ENCODE measurements around the gene NFASC.

DNA sequence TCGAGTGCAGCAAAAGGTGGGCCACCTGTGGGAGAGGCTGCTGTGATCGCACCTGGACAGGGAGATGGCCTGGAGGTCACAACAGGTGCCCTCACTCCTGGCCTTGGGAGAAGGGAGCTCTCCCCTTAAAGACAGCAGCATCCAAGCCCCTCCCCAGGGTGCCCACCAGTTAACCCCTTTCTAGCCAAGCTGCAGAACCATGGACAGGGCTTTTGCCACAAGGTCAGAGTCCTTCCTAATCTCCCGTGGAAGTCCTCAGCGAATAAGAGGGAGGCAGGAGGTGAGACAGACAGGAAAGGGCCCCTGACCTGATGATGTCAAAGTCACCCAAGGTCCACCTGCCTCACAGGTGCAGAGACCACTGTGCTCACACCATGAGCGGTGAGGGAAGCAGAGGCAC, 174.1 kb downstream of the NFASC start:
- TF ChIP-seq, protein P1, sequence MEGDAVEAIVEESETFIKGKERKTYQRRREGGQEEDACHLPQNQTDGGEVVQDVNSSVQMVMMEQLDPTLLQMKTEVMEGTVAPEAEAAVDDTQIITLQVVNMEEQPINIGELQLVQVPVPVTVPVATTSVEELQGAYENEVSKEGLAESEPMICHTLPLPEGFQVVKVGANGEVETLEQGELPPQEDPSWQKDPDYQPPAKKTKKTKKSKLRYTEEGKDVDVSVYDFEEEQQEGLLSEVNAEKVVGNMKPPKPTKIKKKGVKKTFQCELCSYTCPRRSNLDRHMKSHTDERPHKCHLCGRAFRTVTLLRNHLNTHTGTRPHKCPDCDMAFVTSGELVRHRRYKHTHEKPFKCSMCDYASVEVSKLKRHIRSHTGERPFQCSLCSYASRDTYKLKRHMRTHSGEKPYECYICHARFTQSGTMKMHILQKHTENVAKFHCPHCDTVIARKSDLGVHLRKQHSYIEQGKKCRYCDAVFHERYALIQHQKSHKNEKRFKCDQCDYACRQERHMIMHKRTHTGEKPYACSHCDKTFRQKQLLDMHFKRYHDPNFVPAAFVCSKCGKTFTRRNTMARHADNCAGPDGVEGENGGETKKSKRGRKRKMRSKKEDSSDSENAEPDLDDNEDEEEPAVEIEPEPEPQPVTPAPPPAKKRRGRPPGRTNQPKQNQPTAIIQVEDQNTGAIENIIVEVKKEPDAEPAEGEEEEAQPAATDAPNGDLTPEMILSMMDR (IDR thresholded peaks at IDR 0.05; ENCODE audit: low read length), result no peak
- no peak for TF ChIP-seq EZH2 (optimal IDR thresholded peaks at IDR 0.05; ENCODE audit: low read depth, low read length)

Measured in MM.1S (cell line).